AG09319 (cell line): ENCODE measurements around the gene DUSP8.

Experiments used
- DNase-seq: peaks from one replicate; pipeline ENCODE4 v3.0.0-alpha.2; 2010; ENCODE audit warnings: low read depth; ENCODE audit errors: extremely low read depth
- TF ChIP-seq, protein P1 (sequence below): IDR thresholded peaks from 2 replicates; pipeline ENCODE4 v1.5.1; 2011; ENCODE audit warnings: low read depth, mild to moderate bottlenecking, inconsistent platforms, low read length, moderate library complexity

Gene DUSP8

DNA sequence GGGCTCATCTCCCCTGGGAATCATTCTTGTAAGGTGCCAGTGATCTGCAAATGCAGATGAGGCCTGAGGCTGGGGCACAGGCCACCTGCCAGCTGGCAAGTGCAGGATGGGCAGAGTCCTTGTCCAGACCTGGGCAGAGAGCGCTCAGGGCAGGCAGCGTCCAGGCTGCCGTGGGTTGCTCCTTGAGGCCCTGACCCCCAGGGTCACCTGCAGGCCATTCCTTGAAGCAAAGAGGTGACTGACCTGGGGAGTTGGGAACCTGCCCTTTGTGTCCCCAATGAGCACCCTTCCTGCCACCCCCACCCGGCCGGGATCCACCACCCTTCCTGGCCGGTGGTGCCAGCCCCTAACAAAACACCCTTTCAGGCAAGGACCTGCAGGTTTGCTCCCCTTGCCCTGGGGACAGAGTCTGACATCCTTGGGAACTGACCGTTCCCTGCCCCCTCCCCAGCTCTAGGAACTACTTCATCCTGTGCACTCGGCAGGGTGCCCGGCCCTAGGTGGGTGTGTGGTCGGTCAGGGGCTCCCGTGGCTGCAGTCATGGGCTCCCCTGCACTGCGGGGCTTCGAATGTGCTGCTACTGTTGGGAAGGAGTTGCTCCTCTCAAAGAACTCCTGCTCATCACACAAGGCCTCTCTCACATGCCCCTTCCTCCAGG is 28.3 kb downstream of the DUSP8 start:
- TF ChIP-seq, protein P1, sequence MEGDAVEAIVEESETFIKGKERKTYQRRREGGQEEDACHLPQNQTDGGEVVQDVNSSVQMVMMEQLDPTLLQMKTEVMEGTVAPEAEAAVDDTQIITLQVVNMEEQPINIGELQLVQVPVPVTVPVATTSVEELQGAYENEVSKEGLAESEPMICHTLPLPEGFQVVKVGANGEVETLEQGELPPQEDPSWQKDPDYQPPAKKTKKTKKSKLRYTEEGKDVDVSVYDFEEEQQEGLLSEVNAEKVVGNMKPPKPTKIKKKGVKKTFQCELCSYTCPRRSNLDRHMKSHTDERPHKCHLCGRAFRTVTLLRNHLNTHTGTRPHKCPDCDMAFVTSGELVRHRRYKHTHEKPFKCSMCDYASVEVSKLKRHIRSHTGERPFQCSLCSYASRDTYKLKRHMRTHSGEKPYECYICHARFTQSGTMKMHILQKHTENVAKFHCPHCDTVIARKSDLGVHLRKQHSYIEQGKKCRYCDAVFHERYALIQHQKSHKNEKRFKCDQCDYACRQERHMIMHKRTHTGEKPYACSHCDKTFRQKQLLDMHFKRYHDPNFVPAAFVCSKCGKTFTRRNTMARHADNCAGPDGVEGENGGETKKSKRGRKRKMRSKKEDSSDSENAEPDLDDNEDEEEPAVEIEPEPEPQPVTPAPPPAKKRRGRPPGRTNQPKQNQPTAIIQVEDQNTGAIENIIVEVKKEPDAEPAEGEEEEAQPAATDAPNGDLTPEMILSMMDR = no peak
- no peak for DNase-seq

DNA sequence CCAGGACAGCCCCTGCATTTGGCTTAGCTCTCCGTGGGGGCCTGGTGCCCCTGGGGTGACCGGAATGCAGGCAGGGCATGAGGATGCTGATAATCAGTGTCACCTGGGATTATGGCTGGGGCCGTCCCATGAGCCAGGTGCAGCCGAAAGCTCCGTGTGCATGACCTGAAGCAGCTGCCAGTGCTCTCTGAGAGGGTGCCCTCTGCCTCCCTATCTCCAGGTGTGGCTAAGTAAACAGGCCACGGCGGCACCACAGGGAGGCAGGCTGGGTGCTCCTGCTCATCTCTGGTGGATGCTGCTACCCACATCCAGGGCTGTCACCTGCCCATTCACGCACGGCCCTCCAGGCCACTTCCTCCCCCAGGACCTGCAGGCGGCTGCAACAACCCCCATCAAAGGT is 29.8 kb downstream of the DUSP8 start:
- DNase-seq = no peak
- TF ChIP-seq, protein P1 = no peak

DNA sequence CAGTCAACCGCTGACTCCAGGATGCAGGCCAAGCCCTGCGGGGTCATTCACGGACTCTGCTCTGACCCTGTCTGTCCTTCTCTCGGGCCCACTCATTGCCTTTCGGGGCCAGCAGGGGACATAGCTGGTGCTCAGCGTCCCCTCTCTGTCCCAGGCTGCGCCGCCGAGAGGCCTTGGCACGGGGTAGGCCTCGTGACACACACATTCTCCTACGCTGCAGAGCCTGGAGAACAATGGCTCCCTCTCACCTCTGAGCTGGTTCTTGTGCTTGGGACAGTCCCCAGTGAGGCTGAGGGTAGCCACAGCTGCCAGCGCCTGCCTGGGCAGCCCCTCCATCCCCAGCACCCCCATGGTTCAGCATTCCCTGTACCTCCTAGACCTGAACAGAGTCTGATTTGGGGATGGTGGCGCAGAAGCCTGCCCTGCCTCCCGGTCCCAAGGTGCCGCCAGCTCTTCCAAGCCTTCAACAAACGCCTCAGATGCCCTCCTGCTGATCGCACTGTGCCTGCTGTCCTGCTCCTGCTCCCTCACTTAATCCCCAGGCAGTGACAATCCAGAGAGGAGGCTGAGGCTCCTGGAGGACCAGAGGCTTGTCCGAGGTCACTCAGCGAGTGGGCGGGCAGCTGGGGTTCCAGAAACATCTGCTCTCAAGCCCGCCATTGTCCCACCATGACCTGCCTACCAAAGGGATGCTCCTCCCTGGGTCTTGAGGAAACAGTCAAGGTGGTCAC is 30.4 kb downstream of the DUSP8 start:
- TF ChIP-seq, protein P1 = no peak
- no peak for DNase-seq

DNA sequence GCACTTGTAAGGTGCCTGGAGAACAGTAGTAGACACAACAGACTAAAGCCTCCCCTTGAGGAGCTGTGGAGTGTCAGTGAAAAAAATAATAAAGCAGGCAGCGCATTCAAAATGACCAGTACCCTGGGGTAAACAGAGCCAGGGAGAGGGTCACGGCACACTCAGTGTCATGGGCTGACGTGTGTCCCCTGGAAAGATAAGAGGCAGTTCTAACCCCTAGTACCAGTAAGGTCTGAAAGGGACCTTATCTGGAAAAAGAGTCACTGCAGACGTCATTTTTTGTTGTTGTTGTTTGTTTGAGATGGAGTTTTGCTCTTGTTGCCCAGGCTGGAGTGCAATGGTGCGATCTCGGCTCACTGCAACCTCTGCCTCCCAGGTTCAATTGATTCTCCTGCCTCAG is 32.0 kb downstream of the DUSP8 start:
- DNase-seq = no peak

DNA sequence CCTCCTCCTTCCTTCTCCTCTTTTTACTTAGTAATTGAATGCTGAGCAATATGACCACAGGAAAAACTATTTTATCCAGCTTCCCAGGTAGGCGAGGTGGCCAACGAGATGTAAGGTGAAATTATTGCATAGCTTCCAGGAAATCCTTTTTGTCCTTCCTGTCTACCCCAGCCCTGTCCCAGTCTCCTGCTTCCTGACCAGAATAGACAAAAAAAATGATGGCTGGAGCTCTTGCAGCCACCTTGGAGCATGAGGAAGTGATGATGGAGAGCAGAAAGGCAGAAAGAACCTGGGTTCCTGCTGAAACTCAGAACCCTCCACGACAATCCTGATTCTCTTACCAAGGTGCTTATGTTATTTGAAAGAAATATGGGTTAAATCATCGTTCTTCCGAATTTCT is 33.9 kb downstream of the DUSP8 start:
- TF ChIP-seq, protein P1 = no peak
- no peak for DNase-seq

More for the DNA sequence above, 32.0 kb downstream of the DUSP8 start:
- TF ChIP-seq, protein P1 = no peak

DNA sequence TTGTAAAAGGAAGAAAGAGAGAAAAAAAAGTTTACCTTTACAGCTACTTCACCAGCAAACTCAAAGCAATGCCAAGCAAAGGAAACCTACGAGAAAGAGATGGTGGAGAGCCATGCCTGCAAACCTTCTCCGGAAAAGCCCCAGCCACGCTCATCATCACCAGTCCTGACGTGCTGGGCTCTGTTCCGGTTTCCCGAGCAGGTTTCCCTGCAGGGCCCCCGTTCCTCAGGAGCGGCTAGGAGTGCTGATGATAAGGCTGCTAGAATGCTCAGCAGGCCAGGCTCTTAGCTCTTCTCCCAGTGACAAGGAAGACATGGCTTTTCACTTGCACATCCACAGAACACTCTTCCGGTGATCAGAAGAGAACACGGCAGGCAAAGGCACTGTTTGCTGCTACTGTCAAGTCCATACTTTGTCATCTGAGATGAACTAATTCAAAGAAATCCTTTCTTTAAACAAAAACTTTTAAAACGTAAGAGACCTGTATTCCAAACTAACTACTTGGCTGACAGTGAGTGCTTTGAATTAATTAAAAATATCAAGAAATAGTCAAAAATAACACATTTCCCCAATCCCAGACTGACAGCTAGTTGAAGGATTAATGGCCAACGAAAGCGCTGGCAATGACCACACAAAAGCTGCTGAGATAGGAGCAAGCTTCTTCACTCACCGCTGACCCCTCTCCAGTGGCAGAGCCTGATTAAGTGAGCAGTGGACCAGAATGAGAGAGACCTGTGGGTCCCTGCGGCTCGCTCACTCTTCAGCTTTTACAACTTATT is 35.8 kb downstream of the DUSP8 start:
- DNase-seq = no peak
- TF ChIP-seq, protein P1 = no peak

DNA sequence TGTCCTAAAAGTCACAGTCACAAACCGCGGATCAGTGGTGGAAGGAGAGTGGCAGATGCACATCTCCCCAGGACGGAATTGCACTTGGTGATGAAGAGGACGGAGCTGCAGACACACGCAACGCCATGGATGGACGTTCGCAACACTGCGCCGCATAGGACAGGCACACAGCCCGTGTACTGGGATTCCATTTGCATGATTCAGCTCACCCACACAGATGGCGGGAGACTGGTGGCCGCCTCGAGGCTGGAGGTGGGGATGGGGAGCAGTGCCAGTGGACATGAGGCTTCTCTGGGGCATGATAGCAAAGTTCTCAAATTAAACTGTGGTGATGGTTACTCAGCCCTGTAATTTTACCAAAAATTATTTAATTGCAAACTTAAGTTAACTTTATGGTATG is 37.4 kb downstream of the DUSP8 start:
- DNase-seq = no peak
- TF ChIP-seq, protein P1 = no peak
